HG02588 (cell line): ENCODE results near the gene UNKL.
"Not testable (repeated sequence)": the region's sequence is repeated elsewhere in the genome, so short reads cannot be mapped to it uniquely, and the experiment has no call there.

Experiments used
- ATAC-seq: cut with Tn5 transposase; IDR thresholded peaks from one replicate; pipeline ENCODE4 v1.9.1; 2021; ENCODE audit warnings: mild to moderate bottlenecking, moderate library complexity; ENCODE audit not compliant: unreplicated experiment

The UNKL gene

DNA sequence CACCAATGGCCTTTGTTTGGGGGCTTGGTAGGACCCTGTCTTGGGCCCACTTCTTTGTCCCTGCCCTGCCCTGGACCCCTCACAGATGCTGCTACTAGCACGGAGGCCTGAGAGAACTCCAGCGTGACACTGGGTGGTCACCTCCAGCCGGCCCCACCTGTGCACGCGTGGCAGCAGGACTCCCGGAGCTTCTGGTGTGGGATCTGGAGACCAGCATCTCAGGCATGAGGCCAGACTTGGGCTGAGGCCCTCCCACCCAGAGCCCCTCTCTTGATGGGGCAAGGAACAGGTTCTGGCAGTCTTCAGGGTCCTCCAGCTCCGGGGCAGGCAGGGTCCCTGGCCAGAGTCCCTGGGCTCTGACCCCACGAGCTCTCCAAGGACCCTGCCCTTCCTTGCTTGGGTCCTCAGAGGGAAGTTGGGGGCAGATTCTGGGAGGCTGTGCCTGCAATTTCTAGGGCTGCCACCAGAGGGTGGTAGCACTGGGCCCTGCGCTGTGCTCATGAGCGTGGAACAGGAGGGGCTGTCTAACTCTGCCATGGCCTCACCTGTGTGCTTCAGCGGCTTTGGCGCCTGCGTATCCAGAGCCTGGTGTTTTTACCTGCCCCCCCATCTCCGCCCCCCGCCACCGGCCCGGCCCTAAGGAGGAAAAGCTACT, 84.1 kb downstream of the UNKL start:
- ATAC-seq: no peak

DNA sequence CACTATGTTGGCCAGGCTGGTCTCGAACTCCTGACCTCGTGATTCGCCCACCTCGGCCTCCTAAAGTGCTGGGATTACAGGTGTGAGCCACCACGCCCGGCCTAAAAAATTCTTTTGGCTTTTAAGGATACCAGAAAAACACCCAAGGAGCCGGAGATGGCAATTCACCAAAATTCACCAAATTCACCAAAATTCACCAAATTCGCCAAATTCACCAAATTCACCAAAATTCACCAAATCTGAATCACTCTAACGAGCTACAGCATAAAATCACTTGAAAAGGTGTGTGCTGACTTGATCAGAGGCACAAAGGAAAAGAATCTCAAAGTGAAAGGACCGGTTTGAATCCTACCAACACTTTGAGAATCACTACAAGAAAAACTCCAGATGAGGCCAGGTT, 85.5 kb downstream of the UNKL start:
- not testable (repeated sequence) for ATAC-seq

DNA sequence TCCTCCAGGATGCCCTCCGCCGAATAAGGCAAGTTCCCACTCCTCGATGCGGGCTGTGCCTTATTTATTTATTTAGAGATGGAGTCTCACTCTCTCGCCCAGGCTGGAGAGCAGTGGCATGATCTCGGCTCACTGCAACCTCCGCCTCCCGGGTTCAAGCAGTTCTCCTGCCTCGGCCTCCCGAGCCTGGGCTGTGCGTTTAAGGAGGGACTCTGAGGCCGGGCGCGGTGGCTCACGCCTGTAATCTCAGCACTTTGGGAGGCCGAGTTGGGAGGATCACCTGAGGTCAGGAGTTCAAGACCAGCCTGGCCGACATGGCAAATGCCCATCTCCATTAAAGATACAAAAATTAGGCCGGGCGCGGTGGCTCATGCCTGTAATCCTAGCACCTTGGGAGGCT, 86.4 kb downstream of the UNKL start:
- ATAC-seq: not testable (repeated sequence)

DNA sequence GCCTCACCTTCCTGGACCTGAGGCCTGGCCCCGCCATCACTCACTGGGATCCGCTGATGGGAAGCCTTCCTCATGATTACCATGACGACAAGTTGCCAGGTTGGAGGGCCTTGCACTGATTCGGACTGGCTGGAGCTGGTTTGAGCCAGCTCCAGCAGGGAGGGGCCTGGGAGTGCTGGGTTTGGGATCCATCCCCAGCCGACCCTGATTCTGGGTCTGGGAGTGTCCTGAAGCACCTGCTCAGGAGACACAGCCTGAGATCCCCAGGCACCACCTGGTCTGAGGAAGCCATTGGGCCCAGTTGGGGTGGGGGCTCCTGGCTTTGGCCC, 86.9 kb downstream of the UNKL start:
- no peak for ATAC-seq

DNA sequence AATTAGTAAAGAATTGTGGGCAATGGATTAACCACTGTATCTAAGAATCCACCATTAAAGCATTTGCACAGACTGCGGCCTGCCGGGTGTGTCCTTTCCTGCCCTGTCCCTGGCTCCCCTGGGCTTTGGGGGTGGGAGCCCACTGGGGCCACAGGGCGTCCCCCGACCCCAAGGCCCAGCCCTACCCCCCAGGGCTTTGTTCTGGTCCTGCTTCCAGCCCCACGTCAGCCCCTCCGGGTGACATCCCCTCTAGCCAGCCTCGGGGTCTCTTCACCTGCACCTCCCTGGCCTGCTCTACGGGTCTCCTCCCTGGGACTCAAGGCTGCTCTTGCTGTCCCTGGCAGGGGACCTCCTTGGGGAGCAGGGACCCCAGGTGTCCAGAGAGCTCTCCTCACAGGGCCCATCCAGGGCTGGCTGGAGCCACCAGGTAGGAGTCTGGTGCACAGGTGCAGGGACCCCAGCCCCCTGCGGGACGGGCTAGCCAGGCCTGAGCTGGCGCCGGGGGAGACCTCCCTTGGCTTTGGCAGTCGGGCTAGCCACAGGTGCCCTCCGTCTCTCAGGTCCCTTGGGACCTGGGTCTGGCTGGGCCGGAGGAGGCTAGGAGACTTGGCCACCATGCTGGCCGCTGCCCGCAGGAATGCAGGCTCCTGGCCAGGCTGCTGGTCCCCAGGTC, 87.4 kb downstream of the UNKL start:
- no peak for ATAC-seq

DNA sequence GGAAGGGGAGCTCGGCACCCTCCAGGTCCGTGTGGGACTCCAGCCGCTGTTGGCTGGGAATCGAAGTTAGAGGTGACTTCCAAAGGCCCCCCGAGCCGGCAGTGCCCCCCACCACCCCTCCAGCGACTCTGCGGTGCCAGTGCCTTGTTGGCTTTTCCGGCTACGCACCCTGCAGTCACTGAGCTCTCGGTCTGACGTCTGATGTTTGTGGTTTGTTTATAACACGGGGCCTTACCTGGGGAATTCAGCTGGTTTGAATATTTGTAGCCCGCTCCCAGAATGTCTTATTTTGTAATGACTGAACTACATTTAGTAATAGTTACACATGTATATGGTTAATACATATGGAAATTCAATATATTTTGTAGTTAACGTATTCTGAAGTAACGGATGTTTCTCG, 88.1 kb downstream of the UNKL start:
- no peak for ATAC-seq

DNA sequence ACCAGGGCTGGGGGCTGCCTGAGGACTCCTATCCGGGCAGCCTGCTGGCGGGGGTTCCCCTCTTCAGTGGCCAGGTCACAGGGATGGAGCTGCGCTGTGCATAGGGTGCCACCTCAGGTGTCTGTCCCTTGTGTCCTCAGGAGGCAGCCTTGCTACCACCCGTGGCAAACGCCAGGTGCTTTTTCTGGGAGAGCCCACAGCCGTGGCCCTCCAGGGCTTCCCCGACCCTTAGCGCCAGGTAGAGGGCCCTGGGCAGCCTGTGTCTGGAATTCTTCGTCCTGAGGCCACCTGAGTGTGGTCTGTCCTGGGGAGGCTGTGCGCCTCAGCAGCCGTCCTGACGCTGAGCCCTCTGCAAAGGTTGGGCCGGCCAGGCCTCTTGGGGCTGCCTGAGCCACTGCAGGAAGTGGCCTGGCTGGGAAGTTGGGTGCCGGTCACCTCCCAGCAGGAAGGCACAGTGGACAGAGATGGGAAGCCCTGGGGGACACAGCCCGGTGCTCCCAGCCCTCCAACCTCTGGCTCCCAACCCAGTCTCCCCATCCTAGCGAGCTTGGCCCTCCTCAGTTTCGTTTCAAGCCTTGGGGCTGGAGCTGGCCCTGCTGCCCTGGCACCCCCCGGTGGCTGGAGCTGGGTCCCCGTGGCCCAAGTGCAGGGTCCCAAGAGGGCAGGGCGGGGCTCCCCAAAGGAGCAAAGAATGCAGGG, 88.7 kb downstream of the UNKL start:
- ATAC-seq: no peak

DNA sequence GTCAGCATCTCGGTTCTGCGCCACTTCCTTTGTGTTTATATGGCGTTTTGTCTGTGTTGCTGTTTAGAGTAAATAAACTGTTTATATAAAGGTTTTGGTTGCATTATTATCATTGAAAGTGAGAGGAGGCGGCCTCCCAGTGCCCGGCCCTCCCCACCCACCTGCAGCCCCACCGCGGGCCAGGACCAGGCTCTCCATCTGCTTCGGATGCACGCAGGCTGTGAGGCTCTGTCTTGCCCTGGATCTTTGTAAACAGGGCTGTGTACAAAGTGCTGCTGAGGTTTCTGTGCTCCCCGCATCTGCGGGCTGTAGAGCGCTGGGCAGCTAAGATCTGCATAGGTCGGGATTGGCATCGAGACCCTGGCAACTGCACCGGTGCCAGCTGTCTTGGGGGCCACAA, 89.2 kb downstream of the UNKL start:
- ATAC-seq: no peak

DNA sequence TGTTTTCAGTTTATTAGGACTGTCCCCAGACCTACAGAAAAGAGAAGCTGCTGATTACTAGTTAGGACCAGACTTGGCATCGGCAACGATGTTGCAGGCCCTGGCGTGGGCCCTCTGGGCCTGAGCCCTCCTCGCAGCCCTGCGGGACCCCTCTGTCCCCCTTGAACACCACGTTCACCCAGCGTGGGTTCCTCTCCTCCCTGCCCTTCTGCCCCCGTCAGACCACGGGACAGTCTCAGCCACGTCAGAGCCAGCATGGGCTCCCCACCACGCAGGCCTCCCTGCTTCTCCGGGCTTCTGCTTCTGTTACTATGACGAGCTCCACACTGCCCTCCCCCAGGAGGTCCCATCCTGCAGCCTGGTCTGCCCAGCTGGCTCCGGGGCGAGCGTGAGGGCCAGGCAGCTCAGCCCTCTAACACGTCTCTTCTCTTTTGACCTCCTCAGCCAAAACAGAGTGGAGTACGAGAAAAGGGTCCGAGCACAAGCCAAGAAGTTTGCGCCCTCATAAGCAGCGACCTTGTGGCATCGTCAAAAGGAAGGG, 90.1 kb downstream of the UNKL start:
- no peak for ATAC-seq

DNA sequence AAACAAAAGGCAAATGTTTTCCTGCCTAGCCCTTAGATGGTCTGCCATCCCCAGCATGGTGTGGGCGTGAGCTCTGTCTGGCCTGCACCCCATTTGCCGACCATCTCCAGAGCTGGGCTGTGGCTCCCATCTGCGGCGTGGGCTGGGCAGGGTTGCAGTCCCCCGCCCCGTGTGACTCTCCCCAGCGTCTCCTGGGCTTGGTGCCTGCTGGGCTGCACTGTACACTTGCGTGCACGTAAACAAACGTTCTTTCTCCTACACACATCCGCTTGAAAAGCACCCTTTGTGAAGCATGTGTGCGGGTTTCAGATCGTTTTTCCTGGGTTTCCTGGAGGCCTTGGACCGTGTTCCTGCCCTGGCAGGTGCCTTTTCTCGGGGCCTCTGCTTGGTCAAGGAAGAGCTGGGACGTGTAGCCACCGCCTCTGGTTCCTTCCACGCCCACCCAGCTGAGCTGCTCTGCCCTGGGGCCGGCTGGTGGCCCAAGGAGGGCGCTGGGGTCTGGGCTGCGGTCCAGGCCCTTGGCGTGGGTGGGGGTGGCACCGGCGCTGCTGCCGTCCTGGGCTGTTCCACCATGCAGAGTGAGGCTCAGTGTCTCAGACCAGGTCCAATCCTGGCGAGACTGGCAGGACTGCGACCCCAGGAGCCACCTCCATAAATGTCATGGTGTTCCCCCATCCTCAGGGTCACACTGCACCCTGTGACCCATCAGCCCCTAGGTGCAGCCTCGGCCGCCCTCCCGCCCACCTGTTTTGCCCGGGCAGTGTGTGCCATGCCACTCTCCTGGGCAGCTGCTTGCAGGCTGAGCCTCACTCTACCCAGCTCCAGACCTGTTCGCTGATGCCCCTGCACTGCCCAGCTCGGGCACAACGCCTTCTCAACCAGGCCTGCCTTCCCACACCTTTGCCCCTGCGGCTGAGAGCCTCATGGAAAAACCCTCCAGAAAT, 90.9 kb downstream of the UNKL start:
- no peak for ATAC-seq

DNA sequence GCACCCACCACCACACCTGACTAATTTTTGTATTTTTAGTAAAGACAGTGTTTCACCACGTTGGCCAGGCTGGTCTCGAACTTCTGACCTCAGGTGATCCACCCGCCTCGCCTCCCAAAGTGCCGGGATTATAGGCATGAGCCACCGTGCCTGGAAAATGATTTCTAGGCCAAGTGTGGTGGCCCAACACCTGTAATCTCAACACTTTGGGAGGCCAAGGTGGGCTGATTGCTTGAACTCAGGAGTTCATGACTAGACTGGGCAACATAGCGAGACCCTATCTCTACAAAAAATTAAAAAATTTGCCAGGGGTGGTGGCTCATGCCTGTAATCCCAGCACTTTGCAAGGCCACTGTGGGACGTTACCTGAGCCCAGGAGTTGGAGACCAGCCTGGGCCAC, 92.1 kb downstream of the UNKL start:
- no peak for ATAC-seq

DNA sequence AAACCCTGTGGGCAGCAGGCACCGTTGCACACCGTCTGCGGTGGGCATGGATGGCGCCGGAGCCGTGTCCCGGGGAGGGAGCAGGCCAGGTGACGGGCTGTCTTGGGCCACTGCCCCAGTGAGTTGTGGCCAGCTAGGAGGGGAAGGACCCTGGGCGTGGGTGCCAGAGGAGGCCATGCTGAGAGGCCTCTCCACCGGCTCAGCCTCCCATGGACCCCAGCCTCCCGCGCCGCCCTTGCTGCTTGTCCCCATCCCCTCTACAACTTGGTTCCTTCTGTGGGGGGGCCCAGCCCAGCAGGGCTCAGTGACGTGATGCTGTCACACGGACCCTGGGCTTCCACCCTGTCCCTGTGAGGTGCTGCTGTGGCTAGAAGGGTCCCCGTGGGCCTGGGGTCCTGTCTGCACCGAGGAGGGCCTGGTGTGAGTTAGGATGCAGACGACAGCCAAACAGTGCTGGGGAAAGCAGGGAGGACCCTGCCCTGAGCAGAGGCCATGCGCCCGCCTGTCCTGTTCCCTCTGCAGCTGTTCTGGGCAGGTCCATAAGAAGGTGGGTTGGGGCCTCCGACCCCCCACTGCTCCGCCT, 93.8 kb downstream of the UNKL start:
- no peak for ATAC-seq

DNA sequence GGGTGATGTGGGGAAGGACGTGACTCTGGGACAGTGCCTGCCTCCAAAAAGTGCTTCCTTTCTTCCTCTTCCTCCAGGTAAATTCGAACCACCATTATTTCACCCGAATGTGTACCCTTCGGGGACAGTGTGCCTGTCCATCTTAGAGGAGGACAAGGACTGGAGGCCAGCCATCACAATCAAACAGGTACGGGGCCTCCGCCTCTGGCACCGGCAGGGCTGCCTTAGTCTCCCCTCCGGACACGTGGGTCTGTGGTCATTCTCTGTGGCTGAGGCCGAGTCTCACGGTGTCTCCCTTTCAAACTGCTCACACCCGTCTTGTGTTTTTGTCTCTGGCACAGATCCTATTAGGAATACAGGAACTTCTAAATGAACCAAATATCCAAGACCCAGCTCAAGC, 94.4 kb downstream of the UNKL start:
- no peak for ATAC-seq

DNA sequence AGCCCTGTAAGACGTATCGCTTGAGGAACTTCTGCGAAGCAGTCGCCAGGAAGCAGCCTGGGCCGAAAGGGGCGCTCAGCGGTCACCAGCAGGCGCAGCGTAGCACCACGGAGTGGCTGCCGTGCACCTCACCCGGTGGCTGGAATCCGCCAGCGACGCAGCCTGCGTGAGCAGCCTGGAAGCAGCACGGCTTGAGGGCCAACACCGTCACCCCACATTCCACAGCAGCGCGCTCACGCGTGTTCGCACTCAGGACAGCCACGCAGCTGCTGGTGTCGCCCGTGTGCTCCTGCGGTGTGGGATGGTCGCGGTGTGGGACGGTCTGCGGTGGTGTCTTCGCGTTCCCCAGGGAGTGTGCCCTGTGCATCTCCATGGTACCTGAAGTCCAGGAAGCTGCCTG, 95.5 kb downstream of the UNKL start:
- ATAC-seq: no peak

DNA sequence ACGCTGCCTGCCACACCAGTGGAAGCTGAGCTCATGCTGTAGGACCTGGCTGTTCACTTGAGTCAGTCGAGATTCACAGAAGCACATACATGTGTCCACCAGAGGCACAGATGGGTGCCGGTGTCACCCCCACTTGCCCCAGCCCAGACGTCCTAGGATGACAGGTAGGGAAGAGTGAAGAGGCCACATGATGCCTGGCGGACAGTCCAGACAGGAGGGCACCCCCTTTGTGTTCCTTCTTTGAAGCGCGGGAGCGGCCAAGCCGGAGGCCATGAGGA, 96.3 kb downstream of the UNKL start:
- no peak for ATAC-seq

DNA sequence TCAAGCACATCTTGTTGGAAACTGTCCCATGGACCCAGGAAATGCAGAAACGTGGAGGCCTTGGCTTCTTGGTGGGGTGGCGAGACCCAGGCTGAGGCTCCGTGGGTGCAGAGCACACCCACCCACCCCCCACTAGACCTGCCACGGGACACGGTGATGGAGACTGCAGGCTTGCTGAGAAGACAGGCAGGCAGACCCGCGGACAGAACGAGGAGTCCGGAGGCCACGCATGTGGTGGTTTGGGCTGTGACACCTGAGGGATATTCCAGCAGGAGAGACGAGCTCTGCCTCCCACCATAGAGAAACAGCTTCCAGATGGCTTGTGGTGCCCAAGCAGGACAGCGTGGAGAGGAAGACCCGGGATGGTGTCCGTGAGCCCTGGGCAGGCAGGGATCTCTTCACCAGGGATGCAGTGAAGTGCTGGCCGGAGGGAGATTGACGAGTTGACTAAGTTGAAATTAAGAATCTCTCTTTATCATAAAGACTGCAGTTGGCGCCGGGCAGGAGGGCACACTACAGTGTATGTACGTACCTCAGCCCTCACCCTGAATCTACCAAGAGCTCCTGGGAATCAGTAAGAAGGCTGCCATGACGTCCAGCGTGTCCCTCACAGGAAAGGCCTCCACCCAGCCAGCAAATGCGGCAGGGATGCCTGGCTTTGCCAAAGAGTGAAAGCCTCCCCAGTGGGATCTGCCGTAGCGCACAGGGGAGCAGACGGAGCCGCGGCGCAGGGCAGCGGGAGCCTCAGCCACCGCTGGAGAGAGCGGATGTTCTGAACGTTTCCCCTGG, 96.8 kb downstream of the UNKL start:
- ATAC-seq: no peak

DNA sequence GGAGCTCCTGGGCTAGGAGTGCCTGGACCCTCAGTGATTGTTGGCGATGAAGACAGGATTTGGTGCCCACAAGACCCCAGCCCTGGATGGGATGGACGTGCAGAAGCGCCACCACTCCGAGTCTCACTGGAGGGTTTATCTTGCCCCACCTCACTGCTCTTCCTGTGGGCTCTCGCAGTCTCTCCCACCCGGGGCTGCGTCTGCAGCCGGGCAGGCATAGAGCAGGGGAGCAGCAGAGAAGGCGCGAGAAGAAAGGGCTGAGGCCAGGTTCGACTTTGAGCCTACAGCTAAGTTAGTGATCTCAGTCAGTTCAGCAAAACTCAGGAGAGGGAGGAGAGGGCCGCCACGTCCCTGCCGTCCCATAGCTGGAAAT, 98.5 kb downstream of the UNKL start:
- no peak for ATAC-seq

DNA sequence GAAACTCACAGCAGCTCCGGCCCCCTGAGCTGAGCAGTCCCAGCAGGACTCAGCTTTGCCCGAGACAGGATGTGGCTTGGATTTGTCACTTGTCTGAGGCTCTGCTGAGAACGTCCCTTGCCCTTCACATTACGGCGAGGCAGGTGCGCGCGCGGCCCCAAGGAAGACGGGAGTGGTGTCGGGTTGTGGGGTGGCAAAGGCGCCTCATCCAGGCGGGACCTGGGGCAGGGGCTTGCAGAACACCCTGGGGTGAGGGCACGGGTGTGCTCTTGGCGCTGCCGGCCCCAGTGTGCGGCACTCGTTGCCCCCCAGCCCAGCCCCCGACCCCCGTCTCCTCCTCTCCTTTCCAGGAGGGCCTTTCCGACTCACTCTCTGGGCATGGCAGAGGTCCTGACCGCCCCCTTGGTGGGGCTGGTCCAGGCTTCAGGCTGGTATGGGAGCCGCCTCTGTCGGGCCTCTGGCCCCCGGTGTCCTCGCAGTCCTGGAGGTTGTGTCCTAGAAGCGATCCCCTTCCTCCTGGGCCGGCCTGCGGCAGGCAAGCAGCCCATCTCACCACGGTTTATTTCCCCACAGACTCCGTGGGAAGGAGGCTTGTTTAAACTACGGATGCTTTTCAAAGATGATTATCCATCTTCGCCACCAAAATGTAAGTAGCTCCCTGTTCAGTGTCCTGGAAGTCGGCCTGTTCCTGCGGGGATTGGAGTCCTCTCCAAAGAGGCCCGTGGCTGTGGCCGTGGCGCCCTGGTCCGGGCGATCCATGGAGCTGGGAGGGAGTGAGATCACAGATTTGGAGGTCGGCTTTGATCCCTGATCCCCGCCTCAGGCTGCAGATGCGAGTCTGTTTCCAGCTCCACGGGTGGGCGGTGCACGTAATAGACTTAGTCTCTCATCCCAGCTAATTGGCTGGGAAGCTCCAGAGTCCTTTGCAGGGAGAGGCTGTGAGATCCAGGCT, 99.1 kb downstream of the UNKL start:
- ATAC-seq: no peak

DNA sequence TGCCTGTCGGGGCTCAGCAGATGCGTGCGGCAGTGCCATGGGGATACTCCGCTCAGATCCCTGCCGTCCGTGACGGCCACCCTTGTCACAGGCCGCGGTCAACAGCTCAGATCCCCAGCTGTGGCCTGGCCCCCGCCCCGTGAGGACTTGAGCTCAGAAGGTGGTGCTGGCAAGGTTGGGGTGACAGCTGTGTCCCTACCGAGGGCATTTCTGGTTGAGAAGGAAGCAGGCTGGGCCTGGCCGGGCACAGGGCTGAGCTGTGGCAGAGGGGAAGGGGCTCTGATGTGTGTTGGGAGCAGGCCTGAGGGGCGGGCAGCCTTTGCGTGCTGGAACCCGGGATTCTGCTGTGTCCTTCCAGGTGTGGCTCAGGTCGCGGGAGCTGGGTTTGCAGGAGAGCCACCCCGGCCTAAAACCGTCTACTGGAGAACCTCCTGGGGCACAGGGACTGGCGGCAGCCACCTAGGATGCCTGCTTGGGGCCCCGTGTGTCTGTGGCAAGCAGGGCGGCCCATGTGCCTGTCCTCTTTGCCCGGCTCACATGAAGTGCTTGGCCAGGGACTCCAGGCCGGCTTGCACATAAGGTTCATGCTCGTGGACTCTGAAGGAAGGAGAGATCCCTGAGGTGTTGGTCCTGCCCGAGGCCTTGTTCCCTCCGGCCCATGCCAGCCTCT, 100.0 kb downstream of the UNKL start:
- ATAC-seq: no peak
